Neural progenitor cell (in vitro differentiated cells): ENCODE results near the gene LZTFL1. TPM values are rescaled to one million over a fixed set of nuclear protein-coding genes. Genes with fewer than 3 reads are reported as not detected.

Experiments
- DNase-seq: peaks from one replicate; pipeline ENCODE4 v3.0.0-alpha.2; 2016; ENCODE audit warnings: low spot score
- H2AFZ ChIP-seq: fragments of 200-600 bp; sonication (generic); replicated peaks from 2 replicates; pipeline ENCODE4 v1.6.1; 2016; ENCODE audit warnings: antibody characterized with exemption
- H3F3A ChIP-seq: fragments of 200-600 bp; sonication (generic); 2 replicates; pipeline ENCODE4 v1.6.1; 2016; ENCODE audit warnings: antibody characterized with exemption, low read depth
- H3K27ac ChIP-seq: fragments of 200-600 bp; sonication (generic); 2 replicates; pipeline ENCODE4 v1.5.1; 2016; ENCODE audit warnings: mild to moderate bottlenecking
- H3K27me3 ChIP-seq: fragments of 200-600 bp; sonication (generic); 2 replicates; pipeline ENCODE4 v1.6.1; 2016; ENCODE audit warnings: mild to moderate bottlenecking, moderate library complexity
- H3K36me3 ChIP-seq: fragments of 200-600 bp; sonication (generic); 2 replicates; pipeline ENCODE4 v1.5.1; 2016
- H3K4me1 ChIP-seq: fragments of 200-600 bp; sonication (generic); 2 replicates; pipeline ENCODE4 v1.6.1; 2016; ENCODE audit warnings: mixed run types
- H3K4me2 ChIP-seq: fragments of 200-600 bp; sonication (generic); 2 replicates; pipeline ENCODE4 v1.6.1; 2016
- H3K4me3 ChIP-seq: fragments of 200-600 bp; sonication (generic); 2 replicates; pipeline ENCODE4 v1.5.1; 2016
- H3K79me2 ChIP-seq: fragments of 200-600 bp; sonication (generic); 2 replicates; pipeline ENCODE4 v1.6.1; 2016; ENCODE audit warnings: low read depth
- H3K9ac ChIP-seq: fragments of 200-600 bp; sonication (generic); 2 replicates; pipeline ENCODE4 v1.6.1; 2016
- H3K9me3 ChIP-seq: fragments of 200-600 bp; sonication (generic); 2 replicates; pipeline ENCODE4 v1.5.1; 2016; ENCODE audit warnings: low read depth
- H4K20me1 ChIP-seq: fragments of 200-600 bp; sonication (generic); 2 replicates; pipeline ENCODE4 v1.6.1; 2016; ENCODE audit warnings: low read depth
- H3K27ac Mint-ChIP-seq: 3 replicates; pipeline ENCODE4 v1.8.0; 2021; ENCODE audit warnings: mixed read lengths
- H3K27me3 Mint-ChIP-seq: 2 replicates; pipeline ENCODE4 v1.8.0; 2022; ENCODE audit warnings: low read depth, mild to moderate bottlenecking, inconsistent platforms, moderate library complexity, mixed read lengths; ENCODE audit not compliant: insufficient read depth
- H3K36me3 Mint-ChIP-seq: 3 replicates; pipeline ENCODE4 v1.8.0; 2021; ENCODE audit warnings: mixed read lengths
- H3K4me1 Mint-ChIP-seq: 3 replicates; pipeline ENCODE4 v1.8.0; 2021; ENCODE audit warnings: mixed read lengths
- H3K4me3 Mint-ChIP-seq: 3 replicates; pipeline ENCODE4 v1.8.0; 2021; ENCODE audit warnings: mild to moderate bottlenecking, moderate library complexity, mixed read lengths
- H3K9me3 Mint-ChIP-seq: 3 replicates; pipeline ENCODE4 v1.8.0; 2020; ENCODE audit warnings: mixed read lengths
- EZH2 ChIP-seq: fragments of 200-600 bp; sonication (generic); IDR thresholded peaks from 2 replicates; pipeline ENCODE4 v1.6.1; 2017; ENCODE audit warnings: antibody characterized with exemption, mild to moderate bottlenecking, moderate library complexity
- EZH2phosphoT487 ChIP-seq: fragments of 200-600 bp; sonication (generic); IDR thresholded peaks from 2 replicates; pipeline ENCODE4 v1.6.1; 2017; ENCODE audit warnings: antibody characterized with exemption
- total RNA-seq: library from RNA; depleted of rRNA; stranded (reverse); fragments of >200 nt; gene quantifications from 2 replicates; pipeline ENCODE4 v1.2.3, GENCODE V29; 2015; ENCODE audit warnings: low replicate concordance
- TF ChIP-seq, protein P1 (sequence below): fragments of 200-600 bp; sonication (generic); IDR thresholded peaks from 2 replicates; pipeline ENCODE4 v1.5.1; 2017; ENCODE audit warnings: antibody characterized with exemption, mild to moderate bottlenecking

LZTFL1 gene
- total RNA-seq, 1 donor from 2014 or later: 22.5 TPM

- no peaks in the 10 kb centered on the region for H3K9me3 ChIP-seq
- no peaks in the 10 kb centered on the region for H3K36me3 ChIP-seq
- H4K20me1 ChIP-seq: no peaks in the 10 kb centered on the region
- H3K4me1 ChIP-seq: no peaks in the 10 kb centered on the region
- H3K9ac ChIP-seq: no peak overlapping the region
- H3K27me3 ChIP-seq: no peaks in the 10 kb centered on the region
- no peaks in the 10 kb centered on the region for H3F3A ChIP-seq
- Mint-ChIP-seq H3K4me1 (no peaks in the 10 kb centered on the region), H3K4me3 (no peak overlapping the region), H3K27ac (no peak overlapping the region), H3K27me3 (peaks cover 16% of the 10 kb centered on the region), H3K9me3 (no peaks in the 10 kb centered on the region), H3K36me3 (no peaks in the 10 kb centered on the region)
- TF ChIP-seq, protein P1, sequence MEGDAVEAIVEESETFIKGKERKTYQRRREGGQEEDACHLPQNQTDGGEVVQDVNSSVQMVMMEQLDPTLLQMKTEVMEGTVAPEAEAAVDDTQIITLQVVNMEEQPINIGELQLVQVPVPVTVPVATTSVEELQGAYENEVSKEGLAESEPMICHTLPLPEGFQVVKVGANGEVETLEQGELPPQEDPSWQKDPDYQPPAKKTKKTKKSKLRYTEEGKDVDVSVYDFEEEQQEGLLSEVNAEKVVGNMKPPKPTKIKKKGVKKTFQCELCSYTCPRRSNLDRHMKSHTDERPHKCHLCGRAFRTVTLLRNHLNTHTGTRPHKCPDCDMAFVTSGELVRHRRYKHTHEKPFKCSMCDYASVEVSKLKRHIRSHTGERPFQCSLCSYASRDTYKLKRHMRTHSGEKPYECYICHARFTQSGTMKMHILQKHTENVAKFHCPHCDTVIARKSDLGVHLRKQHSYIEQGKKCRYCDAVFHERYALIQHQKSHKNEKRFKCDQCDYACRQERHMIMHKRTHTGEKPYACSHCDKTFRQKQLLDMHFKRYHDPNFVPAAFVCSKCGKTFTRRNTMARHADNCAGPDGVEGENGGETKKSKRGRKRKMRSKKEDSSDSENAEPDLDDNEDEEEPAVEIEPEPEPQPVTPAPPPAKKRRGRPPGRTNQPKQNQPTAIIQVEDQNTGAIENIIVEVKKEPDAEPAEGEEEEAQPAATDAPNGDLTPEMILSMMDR: no peak
- TF ChIP-seq EZH2phosphoT487: no peak
- TF ChIP-seq EZH2: no peak
- H2AFZ ChIP-seq: no peak overlapping the region
- H3K4me2 ChIP-seq: no peak overlapping the region
- H3K79me2 ChIP-seq: no peaks in the 10 kb centered on the region
- no peak for DNase-seq
- no peak overlapping the region for H3K4me3 ChIP-seq
- H3K27ac ChIP-seq: no peak overlapping the region
Measured at GRCh38 chr3:45777111-45777745, 64.7 kb downstream of the LZTFL1 start.

GRCh38 chr3:45776611-45777010 lies 65.3 kb downstream of the LZTFL1 start:
- Mint-ChIP-seq H3K4me1 (no peaks in the 10 kb centered on the region), H3K4me3 (no peak overlapping the region), H3K27me3 (peaks cover 16% of the 10 kb centered on the region), H3K27ac (no peak overlapping the region), H3K9me3 (no peaks in the 10 kb centered on the region), H3K36me3 (no peaks in the 10 kb centered on the region)
- no peak for DNase-seq
- no peaks in the 10 kb centered on the region for H3K27me3 ChIP-seq
- no peak overlapping the region for H3K4me3 ChIP-seq
- H3F3A ChIP-seq: no peaks in the 10 kb centered on the region
- H3K9me3 ChIP-seq: no peaks in the 10 kb centered on the region
- TF ChIP-seq EZH2 (no peak), EZH2phosphoT487 (no peak)
- TF ChIP-seq, protein P1: no peak
- H4K20me1 ChIP-seq: no peaks in the 10 kb centered on the region
- H2AFZ ChIP-seq: no peak overlapping the region
- H3K79me2 ChIP-seq: no peaks in the 10 kb centered on the region
- H3K27ac ChIP-seq: no peak overlapping the region
- no peaks in the 10 kb centered on the region for H3K4me1 ChIP-seq
- H3K4me2 ChIP-seq: no peak overlapping the region
- H3K9ac ChIP-seq: no peak overlapping the region
- no peaks in the 10 kb centered on the region for H3K36me3 ChIP-seq

DNA sequence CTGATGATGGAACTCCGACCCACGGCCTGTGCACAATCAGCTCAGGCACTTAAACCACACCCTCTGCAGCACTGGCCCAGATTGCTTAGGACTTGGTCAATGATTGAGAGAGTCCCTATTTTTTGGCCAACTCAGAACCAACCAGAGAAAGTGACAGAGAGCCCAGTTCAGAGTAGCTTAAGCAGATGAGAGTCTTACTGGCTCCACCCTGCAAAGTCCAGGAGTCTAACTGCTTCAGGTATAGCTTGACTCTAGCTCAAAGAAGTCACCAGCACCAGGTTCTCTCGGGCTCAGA lies 65.7 kb downstream of the LZTFL1 start:
- H4K20me1 ChIP-seq: no peaks in the 10 kb centered on the region
- no peaks in the 10 kb centered on the region for H3F3A ChIP-seq
- no peaks in the 10 kb centered on the region for H3K9me3 Mint-ChIP-seq
- H3K36me3 Mint-ChIP-seq: no peaks in the 10 kb centered on the region
- no peaks in the 10 kb centered on the region for H3K36me3 ChIP-seq
- no peak overlapping the region for H3K27ac ChIP-seq
- H3K9me3 ChIP-seq: no peaks in the 10 kb centered on the region
- no peak overlapping the region for H3K4me3 Mint-ChIP-seq
- H3K27ac Mint-ChIP-seq: no peak overlapping the region
- no peaks in the 10 kb centered on the region for H3K79me2 ChIP-seq
- H3K4me3 ChIP-seq: no peak overlapping the region
- no peaks in the 10 kb centered on the region for H3K4me1 Mint-ChIP-seq
- TF ChIP-seq EZH2 (no peak), EZH2phosphoT487 (no peak)
- TF ChIP-seq, protein P1: no peak
- no peaks in the 10 kb centered on the region for H3K27me3 ChIP-seq
- no peak overlapping the region for H3K4me2 ChIP-seq
- H3K27me3 Mint-ChIP-seq: peaks cover 16% of the 10 kb centered on the region
- H2AFZ ChIP-seq: no peak overlapping the region
- no peak overlapping the region for H3K9ac ChIP-seq
- no peaks in the 10 kb centered on the region for H3K4me1 ChIP-seq
- DNase-seq: no peak
